NAMALWA (cell line): ENCODE data around the gene QARS1.
A peak's percentile ranks its signal among the peaks of the same experiment; 100 is the strongest.

Experiments
- DNase-seq: peaks from one replicate; pipeline ENCODE4 v3.0.0-alpha.2; 2015; ENCODE audit warnings: low spot score

Gene QARS1

GRCh38 chr3:49104427-49105291 lies at the start of gene QARS1:
TSS of gene QARS1 (minus strand) at chr3:49104757. CDS start at chr3:49104733, 24 bp downstream.
- DNase-seq: peak; percentile 88

- no peak for DNase-seq
These were observed 48.9 kb upstream of the QARS1 start for GRCh38 chr3:49153349-49153912.

GRCh38 chr3:49151610-49152009 lies 47.1 kb upstream of the QARS1 start:
- no peak for DNase-seq

- DNase-seq: no peak
These were observed 43.6 kb upstream of the QARS1 start for GRCh38 chr3:49148159-49148558.

- no peak for DNase-seq
These were observed 35.5 kb upstream of the QARS1 start for GRCh38 chr3:49140080-49140479.

- DNase-seq: no peak
These were observed 30.9 kb upstream of the QARS1 start for GRCh38 chr3:49135499-49135898.

GRCh38 chr3:49134471-49135265 lies 30.1 kb upstream of the QARS1 start:
- no peak for DNase-seq

GRCh38 chr3:49133226-49133951 lies 28.8 kb upstream of the QARS1 start:
- no peak for DNase-seq

GRCh38 chr3:49132437-49133225 lies 28.1 kb upstream of the QARS1 start, which contains the start of gene LAMB2:
TSS of gene LAMB2 (minus strand) at chr3:49133050. CDS start at chr3:49132867, 183 bp downstream.
- no peak for DNase-seq

GRCh38 chr3:49132073-49132436 lies 27.5 kb upstream of the QARS1 start:
- DNase-seq: no peak

GRCh38 chr3:49131576-49131975 lies 27.0 kb upstream of the QARS1 start:
- DNase-seq: no peak

GRCh38 chr3:49131040-49131439 lies 26.5 kb upstream of the QARS1 start:
- DNase-seq: no peak

GRCh38 chr3:49124991-49125670 lies 20.6 kb upstream of the QARS1 start:
- peak; percentile 13 for DNase-seq

- DNase-seq: no peak
These were observed 19.6 kb upstream of the QARS1 start for GRCh38 chr3:49124203-49124602.

GRCh38 chr3:49123687-49124086 lies 19.1 kb upstream of the QARS1 start:
- DNase-seq: no peak

- DNase-seq: no peak
These were observed 18.5 kb upstream of the QARS1 start for GRCh38 chr3:49122886-49123545.

- no peak for DNase-seq
These were observed 17.9 kb upstream of the QARS1 start for GRCh38 chr3:49122451-49122850.

GRCh38 chr3:49122022-49122421 lies 17.5 kb upstream of the QARS1 start:
- DNase-seq: no peak

GRCh38 chr3:49121132-49121736 lies 16.7 kb upstream of the QARS1 start:
- DNase-seq: peak; percentile 6
